Suprapubic skin (tissue), 4 donors: ENCODE results near the gene PPP2R5C. TPM values are rescaled to one million over a fixed set of nuclear protein-coding genes. Genes with fewer than 3 reads are reported as not detected.
"Not testable (repeated sequence)": the region's sequence is repeated elsewhere in the genome, so short reads cannot be mapped to it uniquely, and the experiment has no call there.

Source experiments
- DNase-seq, 2 donors: peaks; one replicate each; pipeline ENCODE4 v3.0.0-alpha.2; 2019; ENCODE audit warnings: low spot score in 2 of 2
- H3K27ac ChIP-seq: fragments of 200-600 bp; sonication (generic); one replicate; pipeline ENCODE4 v1.5.1; 2019
- H3K27me3 ChIP-seq: fragments of 200-600 bp; sonication (generic); one replicate; pipeline ENCODE4 v1.5.1; 2019
- H3K36me3 ChIP-seq: fragments of 200-600 bp; sonication (generic); one replicate; pipeline ENCODE4 v1.5.1; 2019
- H3K4me1 ChIP-seq: fragments of 200-600 bp; sonication (generic); one replicate; pipeline ENCODE4 v1.5.1; 2019
- H3K4me3 ChIP-seq: fragments of 200-600 bp; sonication (generic); one replicate; pipeline ENCODE4 v1.5.1; 2019; ENCODE audit warnings: mild to moderate bottlenecking
- H3K9me3 ChIP-seq: fragments of 200-600 bp; sonication (generic); one replicate; pipeline ENCODE4 v1.5.1; 2019
- EP300 ChIP-seq: sonication (generic); formaldehyde crosslinking; IDR thresholded peaks from one replicate; pipeline ENCODE4 v1.6.1; 2017; ENCODE audit warnings: antibody characterized with exemption
- POLR2A ChIP-seq, 2 donors: fragments of 450-650 bp; IDR thresholded peaks; one replicate each; pipeline ENCODE4 v1.6.1; 2017; ENCODE audit warnings: antibody characterized with exemption in 2 of 2, mild to moderate bottlenecking in 2 of 2, moderate library complexity in 2 of 2
- POLR2AphosphoS5 ChIP-seq, 3 donors: sonication (generic); formaldehyde crosslinking; IDR thresholded peaks; one replicate each; pipeline ENCODE4 v1.6.1; 2017; ENCODE audit warnings: antibody characterized with exemption in 3 of 3
- WGBS: methylation state at CpG from one replicate; pipeline ENCODE4 v1.1.5; 2018; 5-methylcytosine and 5-hydroxymethylcytosine counted together
- total RNA-seq, 4 donors: library from RNA; depleted of rRNA; stranded (reverse); fragments of >200 nt; gene quantifications; one replicate each; pipeline ENCODE4 v1.1.0, GENCODE V29; 2016
- TF ChIP-seq, protein P1 (sequence below), 2 donors: fragments of 200-600 bp in 1 of 2; fragments of 450-650 bp in 1 of 2; sonication (generic) in 1 of 2; IDR thresholded peaks; one replicate each; pipeline ENCODE4 v1.5.1; 2016 to 2019; ENCODE audit warnings: antibody characterized with exemption in 2 of 2, mild to moderate bottlenecking in 1 of 2, moderate library complexity in 1 of 2

Gene PPP2R5C
- total RNA-seq, 4 donors from 2014 or later, result 104 to 149 (median 119) TPM

- Histone ChIP-seq H3K27ac (peak overlapping the region; percentile 21), H3K36me3 (no peaks in the 10 kb centered on the region), H3K4me3 (peak overlapping the region; percentile 21), H3K4me1 (peaks cover 12% of the 10 kb centered on the region), H3K9me3 (peaks cover 3% of the 10 kb centered on the region), H3K27me3 (no peaks in the 10 kb centered on the region)
- TF ChIP-seq, protein P1, sequence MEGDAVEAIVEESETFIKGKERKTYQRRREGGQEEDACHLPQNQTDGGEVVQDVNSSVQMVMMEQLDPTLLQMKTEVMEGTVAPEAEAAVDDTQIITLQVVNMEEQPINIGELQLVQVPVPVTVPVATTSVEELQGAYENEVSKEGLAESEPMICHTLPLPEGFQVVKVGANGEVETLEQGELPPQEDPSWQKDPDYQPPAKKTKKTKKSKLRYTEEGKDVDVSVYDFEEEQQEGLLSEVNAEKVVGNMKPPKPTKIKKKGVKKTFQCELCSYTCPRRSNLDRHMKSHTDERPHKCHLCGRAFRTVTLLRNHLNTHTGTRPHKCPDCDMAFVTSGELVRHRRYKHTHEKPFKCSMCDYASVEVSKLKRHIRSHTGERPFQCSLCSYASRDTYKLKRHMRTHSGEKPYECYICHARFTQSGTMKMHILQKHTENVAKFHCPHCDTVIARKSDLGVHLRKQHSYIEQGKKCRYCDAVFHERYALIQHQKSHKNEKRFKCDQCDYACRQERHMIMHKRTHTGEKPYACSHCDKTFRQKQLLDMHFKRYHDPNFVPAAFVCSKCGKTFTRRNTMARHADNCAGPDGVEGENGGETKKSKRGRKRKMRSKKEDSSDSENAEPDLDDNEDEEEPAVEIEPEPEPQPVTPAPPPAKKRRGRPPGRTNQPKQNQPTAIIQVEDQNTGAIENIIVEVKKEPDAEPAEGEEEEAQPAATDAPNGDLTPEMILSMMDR (IDR thresholded peaks at IDR 0.05), result no peak
- no peak for TF ChIP-seq EP300
- TF ChIP-seq POLR2AphosphoS5 (IDR thresholded peaks at IDR 0.05), result no peak
- no peak for TF ChIP-seq POLR2A (IDR thresholded peaks at IDR 0.05)
- DNase-seq, result no peak
- 14% methylated on average over 5 of the region's 5 CpGs for WGBS
These were observed 30.5 kb downstream of the PPP2R5C start for GRCh38 chr14:101791919-101792572.

- Histone ChIP-seq H3K36me3 (peaks cover 4% of the 10 kb centered on the region), H3K4me1 (peaks cover 8% of the 10 kb centered on the region), H3K4me3 (no peak overlapping the region), H3K27me3 (no peaks in the 10 kb centered on the region), H3K9me3 (peaks cover 3% of the 10 kb centered on the region), H3K27ac (no peak overlapping the region)
- DNase-seq, result no peak
- WGBS, result 93% methylated on average over 8 of the region's 8 CpGs
- no peak for TF ChIP-seq POLR2AphosphoS5 (IDR thresholded peaks at IDR 0.05)
- no peak for TF ChIP-seq POLR2A (IDR thresholded peaks at IDR 0.05)
- TF ChIP-seq, protein P1 (IDR thresholded peaks at IDR 0.05), result no peak
- no peak for TF ChIP-seq EP300
These were observed 34.5 kb downstream of the PPP2R5C start for GRCh38 chr14:101796016-101796415.

GRCh38 chr14:101796479-101796878 lies 35.0 kb downstream of the PPP2R5C start:
- H3K4me3 ChIP-seq, result no peak overlapping the region
- WGBS, result 90% methylated on average over 10 of the region's 10 CpGs
- DNase-seq, result no peak
- H3K36me3 ChIP-seq, result peaks cover 4% of the 10 kb centered on the region
- H3K9me3 ChIP-seq, result peaks cover 3% of the 10 kb centered on the region
- H3K4me1 ChIP-seq, result peaks cover 8% of the 10 kb centered on the region
- no peaks in the 10 kb centered on the region for H3K27me3 ChIP-seq
- H3K27ac ChIP-seq, result no peak overlapping the region
- TF ChIP-seq POLR2A (IDR thresholded peaks at IDR 0.05) (no peak), EP300 (no peak), POLR2AphosphoS5 (IDR thresholded peaks at IDR 0.05) (no peak)
- TF ChIP-seq, protein P1 (IDR thresholded peaks at IDR 0.05), result no peak

GRCh38 chr14:101797856-101798255 lies 36.3 kb downstream of the PPP2R5C start:
- H3K4me3 ChIP-seq, result no peak overlapping the region
- no peaks in the 10 kb centered on the region for H3K27me3 ChIP-seq
- WGBS, result 78% methylated on average over 5 of the region's 5 CpGs
- no peak overlapping the region for H3K27ac ChIP-seq
- peaks cover 4% of the 10 kb centered on the region for H3K36me3 ChIP-seq
- peaks cover 3% of the 10 kb centered on the region for H3K9me3 ChIP-seq
- no peaks in the 10 kb centered on the region for H3K4me1 ChIP-seq
- TF ChIP-seq EP300, result no peak
- no peak for DNase-seq

GRCh38 chr14:101804373-101804772 lies 42.9 kb downstream of the PPP2R5C start:
- H3K4me1 ChIP-seq, result peaks cover 12% of the 10 kb centered on the region
- H3K4me3 ChIP-seq, H3K27ac ChIP-seq, H3K27me3 ChIP-seq, H3K36me3 ChIP-seq, DNase-seq, H3K9me3 ChIP-seq: not testable (repeated sequence)
- 97% methylated on average over 1 of the region's 1 CpG for WGBS

DNA sequence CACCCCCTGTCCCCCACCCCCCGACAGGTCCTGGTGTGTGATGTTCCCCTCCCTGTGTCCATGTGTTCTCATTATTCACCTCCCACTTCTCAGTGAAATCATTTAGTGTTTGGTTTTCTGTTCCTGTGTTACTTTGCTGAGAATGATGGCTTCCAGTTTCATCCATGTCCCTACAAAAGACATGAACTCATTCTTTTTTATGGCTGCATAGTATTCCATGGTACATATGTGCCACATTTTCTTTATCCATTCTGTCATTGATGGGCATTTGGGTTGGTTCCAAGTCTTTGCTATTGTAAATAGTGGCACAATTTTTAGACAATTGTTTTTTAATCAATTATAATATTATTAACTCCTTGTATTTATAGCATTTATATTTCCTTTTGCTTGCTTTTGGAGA lies 44.7 kb downstream of the PPP2R5C start:
- H3K27me3 ChIP-seq, H3K9me3 ChIP-seq, H3K27ac ChIP-seq, H3K4me3 ChIP-seq, DNase-seq, H3K36me3 ChIP-seq: not testable (repeated sequence)
- H3K4me1 ChIP-seq, result peaks cover 20% of the 10 kb centered on the region
- 100% methylated on average over 1 of the region's 1 CpG for WGBS
